ENCODE measurements around the gene NRAS.

- TF ChIP-seq POLR2A (IDR thresholded peaks at IDR 0.05), result no peak
- TF ChIP-seq CTCF (IDR thresholded peaks at IDR 0.05), result no peak
These were observed 23.8 kb upstream of the NRAS start for GRCh38 chr1:114740331-114740730.

Measured in heart left ventricle (tissue), 13 donors.